Parathyroid adenoma (tissue), 2 donors: Measurements from ENCODE around the gene AQP7.

Source experiments
- H2AFZ ChIP-seq: fragments of 300-600 bp; sonication (generic); one replicate; pipeline ENCODE4 v1.7.0; 2017; ENCODE audit warnings: antibody characterized with exemption, mild to moderate bottlenecking
- H3K27ac ChIP-seq: fragments of 300-600 bp; sonication (generic); one replicate; pipeline ENCODE4 v1.7.0; 2017
- H3K27me3 ChIP-seq: fragments of 300-600 bp; sonication (generic); one replicate; pipeline ENCODE4 v1.7.0; 2017; ENCODE audit warnings: low read length; ENCODE audit not compliant: control insufficient read depth, insufficient read depth
- H3K36me3 ChIP-seq: fragments of 300-600 bp; sonication (generic); one replicate; pipeline ENCODE4 v1.7.0; 2017; ENCODE audit warnings: low read length; ENCODE audit not compliant: control insufficient read depth, insufficient read depth
- H3K4me1 ChIP-seq: fragments of 300-600 bp; sonication (generic); one replicate; pipeline ENCODE4 v1.7.0; 2017; ENCODE audit warnings: control low read depth
- H3K4me2 ChIP-seq: fragments of 300-600 bp; sonication (generic); one replicate; pipeline ENCODE4 v1.7.0; 2017; ENCODE audit warnings: low read length
- H3K4me3 ChIP-seq: fragments of 300-600 bp; sonication (generic); one replicate; pipeline ENCODE4 v1.7.0; 2017; ENCODE audit warnings: low read depth, low read length
- H3K79me2 ChIP-seq: fragments of 300-600 bp; sonication (generic); one replicate; pipeline ENCODE4 v1.7.0; 2017; ENCODE audit warnings: control low read depth
- H3K9ac ChIP-seq: fragments of 300-600 bp; sonication (generic); one replicate; pipeline ENCODE4 v1.7.0; 2017; ENCODE audit warnings: mild to moderate bottlenecking
- H3K9me3 ChIP-seq: fragments of 300-600 bp; sonication (generic); one replicate; pipeline ENCODE4 v1.7.0; 2017; ENCODE audit warnings: low read length; ENCODE audit not compliant: control insufficient read depth
- TF ChIP-seq, protein P1 (sequence below): fragments of 300-600 bp; sonication (generic); IDR thresholded peaks from one replicate; pipeline ENCODE4 v1.7.0; 2017; ENCODE audit warnings: antibody characterized with exemption, mild to moderate bottlenecking
- donor health status: primary hyperparathyroidism.

Gene AQP7

DNA sequence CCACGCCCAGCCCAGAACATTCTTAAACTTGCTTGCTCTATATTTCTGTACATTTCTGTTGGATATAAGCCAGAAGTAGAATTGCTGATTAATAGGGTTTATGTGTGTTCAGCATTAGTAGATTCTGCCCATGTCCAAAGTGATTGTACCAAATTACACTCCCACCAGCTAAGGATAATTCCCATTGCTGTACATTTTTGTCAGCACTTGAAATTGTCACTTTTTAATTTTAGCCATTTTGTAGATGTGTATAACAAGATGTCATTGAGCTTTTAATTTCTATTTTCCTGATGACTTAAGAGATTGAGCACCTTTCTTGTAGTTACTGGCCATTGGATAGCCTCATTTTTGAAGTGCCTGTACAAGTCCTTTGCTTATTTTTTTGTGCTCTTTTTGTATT lies 46.4 kb downstream of the AQP7 start:
- H3K79me2 ChIP-seq = no peaks in the 10 kb centered on the region
- no peaks in the 10 kb centered on the region for H3K4me1 ChIP-seq
- no peaks in the 10 kb centered on the region for H3K27me3 ChIP-seq
- H3K4me2 ChIP-seq = no peak overlapping the region
- H3K36me3 ChIP-seq = no peaks in the 10 kb centered on the region
- H3K4me3 ChIP-seq = no peak overlapping the region
- no peak overlapping the region for H2AFZ ChIP-seq
- no peak overlapping the region for H3K9ac ChIP-seq
- no peaks in the 10 kb centered on the region for H3K9me3 ChIP-seq
- TF ChIP-seq, protein P1, sequence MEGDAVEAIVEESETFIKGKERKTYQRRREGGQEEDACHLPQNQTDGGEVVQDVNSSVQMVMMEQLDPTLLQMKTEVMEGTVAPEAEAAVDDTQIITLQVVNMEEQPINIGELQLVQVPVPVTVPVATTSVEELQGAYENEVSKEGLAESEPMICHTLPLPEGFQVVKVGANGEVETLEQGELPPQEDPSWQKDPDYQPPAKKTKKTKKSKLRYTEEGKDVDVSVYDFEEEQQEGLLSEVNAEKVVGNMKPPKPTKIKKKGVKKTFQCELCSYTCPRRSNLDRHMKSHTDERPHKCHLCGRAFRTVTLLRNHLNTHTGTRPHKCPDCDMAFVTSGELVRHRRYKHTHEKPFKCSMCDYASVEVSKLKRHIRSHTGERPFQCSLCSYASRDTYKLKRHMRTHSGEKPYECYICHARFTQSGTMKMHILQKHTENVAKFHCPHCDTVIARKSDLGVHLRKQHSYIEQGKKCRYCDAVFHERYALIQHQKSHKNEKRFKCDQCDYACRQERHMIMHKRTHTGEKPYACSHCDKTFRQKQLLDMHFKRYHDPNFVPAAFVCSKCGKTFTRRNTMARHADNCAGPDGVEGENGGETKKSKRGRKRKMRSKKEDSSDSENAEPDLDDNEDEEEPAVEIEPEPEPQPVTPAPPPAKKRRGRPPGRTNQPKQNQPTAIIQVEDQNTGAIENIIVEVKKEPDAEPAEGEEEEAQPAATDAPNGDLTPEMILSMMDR = no peak
- no peak overlapping the region for H3K27ac ChIP-seq

DNA sequence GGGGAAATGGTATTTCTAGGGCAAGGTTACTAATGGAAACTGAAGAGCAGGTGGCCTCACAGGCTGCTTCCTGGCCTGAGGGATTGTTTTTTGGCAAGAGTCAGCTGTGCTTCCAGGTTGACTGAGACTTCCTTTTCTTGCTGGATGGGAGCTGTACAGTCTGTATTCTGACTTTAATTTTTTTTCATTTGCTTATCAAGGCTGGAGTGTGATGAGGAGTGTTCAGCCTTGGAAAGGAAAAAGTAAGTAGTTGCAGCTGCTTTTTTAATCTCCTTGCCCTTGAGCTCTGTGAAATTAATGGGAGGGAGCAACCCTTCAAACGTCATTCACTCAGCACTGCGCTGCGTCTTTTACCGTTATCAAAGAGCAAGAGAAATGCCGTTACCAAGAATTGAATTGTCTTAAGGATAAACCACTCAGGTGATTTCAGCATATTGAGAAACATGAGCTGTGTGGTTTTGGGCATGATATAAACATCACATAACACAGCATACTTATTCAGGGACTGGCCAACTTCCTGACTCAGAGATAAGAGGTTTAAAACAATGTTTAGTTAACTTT lies 47.6 kb downstream of the AQP7 start:
- no peaks in the 10 kb centered on the region for H3K4me1 ChIP-seq
- TF ChIP-seq, protein P1 = no peak
- H2AFZ ChIP-seq = no peak overlapping the region
- no peaks in the 10 kb centered on the region for H3K27me3 ChIP-seq
- no peak overlapping the region for H3K4me2 ChIP-seq
- no peak overlapping the region for H3K9ac ChIP-seq
- H3K27ac ChIP-seq = no peak overlapping the region
- no peaks in the 10 kb centered on the region for H3K9me3 ChIP-seq
- no peaks in the 10 kb centered on the region for H3K36me3 ChIP-seq
- no peak overlapping the region for H3K4me3 ChIP-seq
- H3K79me2 ChIP-seq = no peaks in the 10 kb centered on the region

DNA sequence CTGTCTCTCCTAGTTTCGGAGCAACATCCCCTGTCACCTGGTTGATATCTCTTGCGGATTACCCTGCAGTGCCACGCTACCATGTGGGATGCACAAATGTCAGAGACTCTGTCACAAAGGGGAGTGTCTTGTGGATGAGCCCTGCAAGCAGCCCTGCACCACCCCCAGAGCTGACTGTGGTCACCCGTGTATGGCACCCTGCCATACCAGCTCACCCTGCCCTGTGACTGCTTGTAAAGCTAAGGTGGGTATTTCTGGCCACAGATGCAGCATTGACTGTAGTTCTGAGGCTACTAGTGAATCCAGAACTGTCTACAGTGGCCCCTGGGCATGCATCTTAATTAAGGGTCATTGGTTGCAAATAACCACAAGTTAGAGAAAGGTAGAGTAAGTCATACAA lies 50.8 kb downstream of the AQP7 start:
- H3K4me3 ChIP-seq = no peak overlapping the region

DNA sequence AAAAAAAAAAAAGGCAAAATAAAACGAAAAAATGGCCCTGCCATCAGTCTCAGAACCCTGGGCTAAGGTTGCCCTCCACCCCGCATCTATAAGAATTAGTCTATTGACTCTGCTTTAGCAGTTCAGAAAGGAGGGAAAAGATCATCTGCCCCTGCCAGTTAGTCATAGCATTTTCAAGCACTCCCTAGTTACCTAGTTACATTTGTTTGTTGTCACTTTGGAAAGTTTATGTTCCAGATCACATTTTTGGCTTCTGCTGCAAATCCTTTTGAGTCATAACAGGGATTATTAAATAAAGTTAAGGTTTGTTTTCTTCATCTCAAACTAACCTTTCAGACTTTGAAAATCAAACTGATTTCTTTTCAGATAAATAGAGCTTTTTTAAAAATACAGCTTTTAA lies 52.1 kb downstream of the AQP7 start:
- H3K4me3 ChIP-seq = no peak overlapping the region
- H3K27ac ChIP-seq = no peak overlapping the region
- H3K36me3 ChIP-seq = no peaks in the 10 kb centered on the region
- no peak overlapping the region for H3K4me2 ChIP-seq
- TF ChIP-seq, protein P1 = no peak
- no peaks in the 10 kb centered on the region for H3K9me3 ChIP-seq
- H3K4me1 ChIP-seq = no peaks in the 10 kb centered on the region
- no peak overlapping the region for H2AFZ ChIP-seq
- H3K27me3 ChIP-seq = no peaks in the 10 kb centered on the region
- no peaks in the 10 kb centered on the region for H3K79me2 ChIP-seq
- H3K9ac ChIP-seq = no peak overlapping the region

More for the DNA sequence above, 50.8 kb downstream of the AQP7 start:
- no peak overlapping the region for H3K27ac ChIP-seq
- no peak overlapping the region for H3K9ac ChIP-seq
- H3K9me3 ChIP-seq = no peaks in the 10 kb centered on the region
- no peaks in the 10 kb centered on the region for H3K4me1 ChIP-seq
- no peaks in the 10 kb centered on the region for H3K79me2 ChIP-seq
- H3K4me2 ChIP-seq = no peak overlapping the region
- H2AFZ ChIP-seq = no peak overlapping the region
- H3K27me3 ChIP-seq = no peaks in the 10 kb centered on the region
- no peaks in the 10 kb centered on the region for H3K36me3 ChIP-seq
- TF ChIP-seq, protein P1 = no peak

DNA sequence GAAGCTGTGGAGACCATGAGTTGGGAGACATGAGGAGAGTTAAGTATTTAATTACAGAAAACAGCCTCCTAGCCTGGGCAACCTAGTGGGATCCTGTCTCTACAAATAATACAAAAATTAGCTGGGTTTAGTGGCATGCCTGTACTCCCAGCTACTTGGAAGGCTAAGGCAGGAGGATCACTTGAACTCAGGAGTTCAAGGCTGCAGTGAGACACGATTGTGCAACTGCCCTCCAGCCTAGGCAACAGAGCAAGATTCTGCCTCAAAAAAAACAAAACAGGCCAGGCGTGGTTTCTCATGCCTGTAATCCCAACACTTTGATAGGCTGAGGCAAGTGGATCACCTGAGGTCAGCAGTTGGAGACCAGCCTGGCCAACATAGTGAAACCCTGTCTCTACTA lies 52.6 kb downstream of the AQP7 start:
- no peaks in the 10 kb centered on the region for H3K36me3 ChIP-seq
- no peak overlapping the region for H3K27ac ChIP-seq
- H3K4me2 ChIP-seq = no peak overlapping the region
- H2AFZ ChIP-seq = no peak overlapping the region
- TF ChIP-seq, protein P1 = no peak
- H3K27me3 ChIP-seq = no peaks in the 10 kb centered on the region
- no peak overlapping the region for H3K4me3 ChIP-seq
- H3K9me3 ChIP-seq = no peaks in the 10 kb centered on the region
- H3K79me2 ChIP-seq = no peaks in the 10 kb centered on the region
- H3K9ac ChIP-seq = no peak overlapping the region
- no peaks in the 10 kb centered on the region for H3K4me1 ChIP-seq
